Parathyroid adenoma (tissue), 2 donors: ENCODE results near the gene MGP.

Experiments
- H2AFZ ChIP-seq: fragments of 300-600 bp; sonication (generic); one replicate; pipeline ENCODE4 v1.7.0; 2017; ENCODE audit warnings: antibody characterized with exemption, mild to moderate bottlenecking
- H3K27ac ChIP-seq: fragments of 300-600 bp; sonication (generic); one replicate; pipeline ENCODE4 v1.7.0; 2017
- H3K27me3 ChIP-seq: fragments of 300-600 bp; sonication (generic); one replicate; pipeline ENCODE4 v1.7.0; 2017; ENCODE audit warnings: low read length; ENCODE audit not compliant: control insufficient read depth, insufficient read depth
- H3K36me3 ChIP-seq: fragments of 300-600 bp; sonication (generic); one replicate; pipeline ENCODE4 v1.7.0; 2017; ENCODE audit warnings: low read length; ENCODE audit not compliant: control insufficient read depth, insufficient read depth
- H3K4me1 ChIP-seq: fragments of 300-600 bp; sonication (generic); one replicate; pipeline ENCODE4 v1.7.0; 2017; ENCODE audit warnings: control low read depth
- H3K4me2 ChIP-seq: fragments of 300-600 bp; sonication (generic); one replicate; pipeline ENCODE4 v1.7.0; 2017; ENCODE audit warnings: low read length
- H3K4me3 ChIP-seq: fragments of 300-600 bp; sonication (generic); one replicate; pipeline ENCODE4 v1.7.0; 2017; ENCODE audit warnings: low read depth, low read length
- H3K79me2 ChIP-seq: fragments of 300-600 bp; sonication (generic); one replicate; pipeline ENCODE4 v1.7.0; 2017; ENCODE audit warnings: control low read depth
- H3K9ac ChIP-seq: fragments of 300-600 bp; sonication (generic); one replicate; pipeline ENCODE4 v1.7.0; 2017; ENCODE audit warnings: mild to moderate bottlenecking
- H3K9me3 ChIP-seq: fragments of 300-600 bp; sonication (generic); one replicate; pipeline ENCODE4 v1.7.0; 2017; ENCODE audit warnings: low read length; ENCODE audit not compliant: control insufficient read depth
- CTCF ChIP-seq: fragments of 300-600 bp; sonication (generic); IDR thresholded peaks from one replicate; pipeline ENCODE4 v1.7.0; 2017; ENCODE audit warnings: antibody characterized with exemption, mild to moderate bottlenecking
- donor health status: primary hyperparathyroidism.

Gene MGP

GRCh38 chr12:14836336-14837210 is 49.1 kb downstream of the MGP start:
- Histone ChIP-seq H3K4me1 (no peaks in the 10 kb centered on the region), H3K9ac (no peak overlapping the region), H3K79me2 (no peaks in the 10 kb centered on the region), H3K9me3 (no peaks in the 10 kb centered on the region), H3K27me3 (no peaks in the 10 kb centered on the region), H3K4me2 (no peak overlapping the region), H3K4me3 (no peak overlapping the region), H3K27ac (no peak overlapping the region), H2AFZ (no peak overlapping the region), H3K36me3 (no peaks in the 10 kb centered on the region)
- no peak for TF ChIP-seq CTCF

GRCh38 chr12:14834509-14834908 is 51.1 kb downstream of the MGP start:
- Histone ChIP-seq H3K36me3 (no peaks in the 10 kb centered on the region), H3K9ac (no peak overlapping the region), H3K9me3 (no peaks in the 10 kb centered on the region), H3K27ac (no peak overlapping the region), H3K4me1 (no peaks in the 10 kb centered on the region), H2AFZ (no peak overlapping the region), H3K27me3 (no peaks in the 10 kb centered on the region), H3K4me3 (no peak overlapping the region), H3K4me2 (no peak overlapping the region), H3K79me2 (no peaks in the 10 kb centered on the region)
- TF ChIP-seq CTCF = no peak

- H3K4me3 ChIP-seq = no peak overlapping the region
- no peak overlapping the region for H3K9ac ChIP-seq
- no peaks in the 10 kb centered on the region for H3K4me1 ChIP-seq
- no peak overlapping the region for H3K4me2 ChIP-seq
- no peak for TF ChIP-seq CTCF
- no peaks in the 10 kb centered on the region for H3K36me3 ChIP-seq
- no peaks in the 10 kb centered on the region for H3K27me3 ChIP-seq
- no peak overlapping the region for H2AFZ ChIP-seq
- H3K9me3 ChIP-seq = no peaks in the 10 kb centered on the region
- H3K27ac ChIP-seq = no peak overlapping the region
- no peaks in the 10 kb centered on the region for H3K79me2 ChIP-seq
Observed at GRCh38 chr12:14833952-14834351, 51.7 kb downstream of the MGP start.

GRCh38 chr12:14833336-14833735 is 52.3 kb downstream of the MGP start:
- no peaks in the 10 kb centered on the region for H3K36me3 ChIP-seq
- no peak overlapping the region for H3K4me2 ChIP-seq
- H3K79me2 ChIP-seq = no peaks in the 10 kb centered on the region
- H3K4me1 ChIP-seq = no peaks in the 10 kb centered on the region
- no peak overlapping the region for H3K27ac ChIP-seq
- TF ChIP-seq CTCF = no peak
- no peak overlapping the region for H2AFZ ChIP-seq
- H3K9ac ChIP-seq = no peak overlapping the region
- no peaks in the 10 kb centered on the region for H3K9me3 ChIP-seq
- no peak overlapping the region for H3K4me3 ChIP-seq
- no peaks in the 10 kb centered on the region for H3K27me3 ChIP-seq
